Inflammatory macrophage treated with lipopolysaccharide for 4 hours (primary cell): Measurements from ENCODE around the gene ZHX3.

ENCODE experiments used
- DNase-seq: peaks from one replicate; pipeline ENCODE4 v3.0.0-alpha.2; 2020

Gene ZHX3

GRCh38 chr20:41219824-41220223 is 97.7 kb downstream of the ZHX3 start:
- DNase-seq = no peak

GRCh38 chr20:41218466-41218865 is 99.1 kb downstream of the ZHX3 start:
- no peak for DNase-seq

- DNase-seq = no peak
Observed at GRCh38 chr20:41217422-41217821, 100.1 kb downstream of the ZHX3 start.

- no peak for DNase-seq
Observed at GRCh38 chr20:41214666-41215065, 102.9 kb downstream of the ZHX3 start.

GRCh38 chr20:41214202-41214601 is 103.3 kb downstream of the ZHX3 start:
- no peak for DNase-seq

GRCh38 chr20:41213150-41213820 is 104.2 kb downstream of the ZHX3 start:
- DNase-seq = no peak

GRCh38 chr20:41205313-41205712 is 112.2 kb downstream of the ZHX3 start:
- no peak for DNase-seq

GRCh38 chr20:41204304-41205265 is 112.9 kb downstream of the ZHX3 start:
- no peak for DNase-seq

- DNase-seq = no peak
Observed at GRCh38 chr20:41203660-41204059, 113.9 kb downstream of the ZHX3 start.

GRCh38 chr20:41202426-41202825 is 115.1 kb downstream of the ZHX3 start:
- DNase-seq = no peak

- DNase-seq = no peak
Observed at GRCh38 chr20:41201760-41202159, 115.8 kb downstream of the ZHX3 start.

- no peak for DNase-seq
Observed at GRCh38 chr20:41200446-41201202, 116.9 kb downstream of the ZHX3 start.

- no peak for DNase-seq
Observed at GRCh38 chr20:41198443-41198842, 119.1 kb downstream of the ZHX3 start.

GRCh38 chr20:41196653-41197225 is 120.8 kb downstream of the ZHX3 start:
- no peak for DNase-seq

GRCh38 chr20:41192575-41192974 is 125.0 kb downstream of the ZHX3 start:
- no peak for DNase-seq

- DNase-seq = no peak
Observed at GRCh38 chr20:41191562-41192500, 125.7 kb downstream of the ZHX3 start.

- DNase-seq = no peak
Observed at GRCh38 chr20:41187668-41188067, 129.9 kb downstream of the ZHX3 start.

- no peak for DNase-seq
Observed at GRCh38 chr20:41185013-41185757, 132.3 kb downstream of the ZHX3 start.

- DNase-seq = no peak
Observed at GRCh38 chr20:41183831-41184230, 133.7 kb downstream of the ZHX3 start.

- DNase-seq = no peak
Observed at GRCh38 chr20:41183391-41183790, 134.1 kb downstream of the ZHX3 start.
